GM21381 (cell line): ENCODE data around the gene SLC22A23.

Experiments used
- ATAC-seq: cut with Tn5 transposase; IDR thresholded peaks from one replicate; pipeline ENCODE4 v1.9.1; 2021; ENCODE audit warnings: mild to moderate bottlenecking, moderate library complexity; ENCODE audit not compliant: unreplicated experiment

SLC22A23 gene

GRCh38 chr6:3446184-3446583 is 10.7 kb downstream of the SLC22A23 start:
- ATAC-seq = no peak

- no peak for ATAC-seq
These were observed 12.4 kb downstream of the SLC22A23 start for GRCh38 chr6:3444276-3445088.

GRCh38 chr6:3443221-3443515 is 13.7 kb downstream of the SLC22A23 start:
- no peak for ATAC-seq

GRCh38 chr6:3442431-3443220 is 14.2 kb downstream of the SLC22A23 start:
- no peak for ATAC-seq

- no peak for ATAC-seq
These were observed 15.9 kb downstream of the SLC22A23 start for GRCh38 chr6:3440911-3441310.

GRCh38 chr6:3439961-3440360 is 16.9 kb downstream of the SLC22A23 start:
- no peak for ATAC-seq

- ATAC-seq = no peak
These were observed 18.4 kb downstream of the SLC22A23 start for GRCh38 chr6:3438190-3439167.

GRCh38 chr6:3433005-3433404 is 23.8 kb downstream of the SLC22A23 start:
- ATAC-seq = no peak

- ATAC-seq = no peak
These were observed 24.4 kb downstream of the SLC22A23 start for GRCh38 chr6:3432416-3432815.

GRCh38 chr6:3431994-3432393 is 24.9 kb downstream of the SLC22A23 start:
- no peak for ATAC-seq

- ATAC-seq = no peak
These were observed 27.6 kb downstream of the SLC22A23 start for GRCh38 chr6:3429211-3429610.

- ATAC-seq = no peak
These were observed 28.1 kb downstream of the SLC22A23 start for GRCh38 chr6:3428700-3429099.

- ATAC-seq = no peak
These were observed 28.6 kb downstream of the SLC22A23 start for GRCh38 chr6:3428247-3428646.

GRCh38 chr6:3427687-3428085 is 29.2 kb downstream of the SLC22A23 start:
- no peak for ATAC-seq

GRCh38 chr6:3426927-3427686 is 29.7 kb downstream of the SLC22A23 start:
- no peak for ATAC-seq

- no peak for ATAC-seq
These were observed 30.5 kb downstream of the SLC22A23 start for GRCh38 chr6:3426091-3426926.

- ATAC-seq = no peak
These were observed 31.3 kb downstream of the SLC22A23 start for GRCh38 chr6:3425574-3425973.

- no peak for ATAC-seq
These were observed 32.5 kb downstream of the SLC22A23 start for GRCh38 chr6:3424185-3424927.
